Measurements from ENCODE around the gene PRPF38B. TPM values are rescaled to one million over a fixed set of nuclear protein-coding genes. Genes with fewer than 3 reads are reported as not detected.
A peak's percentile ranks its signal among the peaks of the same experiment; 100 is the strongest.

The PRPF38B gene
- total and polyA plus RNA-seq, 9 of the 15 experiments (the other 6 are each of a cell fraction or from before 2014, with no cell fraction given): 25.3 to 85.5 (median 66.4) TPM

DNA sequence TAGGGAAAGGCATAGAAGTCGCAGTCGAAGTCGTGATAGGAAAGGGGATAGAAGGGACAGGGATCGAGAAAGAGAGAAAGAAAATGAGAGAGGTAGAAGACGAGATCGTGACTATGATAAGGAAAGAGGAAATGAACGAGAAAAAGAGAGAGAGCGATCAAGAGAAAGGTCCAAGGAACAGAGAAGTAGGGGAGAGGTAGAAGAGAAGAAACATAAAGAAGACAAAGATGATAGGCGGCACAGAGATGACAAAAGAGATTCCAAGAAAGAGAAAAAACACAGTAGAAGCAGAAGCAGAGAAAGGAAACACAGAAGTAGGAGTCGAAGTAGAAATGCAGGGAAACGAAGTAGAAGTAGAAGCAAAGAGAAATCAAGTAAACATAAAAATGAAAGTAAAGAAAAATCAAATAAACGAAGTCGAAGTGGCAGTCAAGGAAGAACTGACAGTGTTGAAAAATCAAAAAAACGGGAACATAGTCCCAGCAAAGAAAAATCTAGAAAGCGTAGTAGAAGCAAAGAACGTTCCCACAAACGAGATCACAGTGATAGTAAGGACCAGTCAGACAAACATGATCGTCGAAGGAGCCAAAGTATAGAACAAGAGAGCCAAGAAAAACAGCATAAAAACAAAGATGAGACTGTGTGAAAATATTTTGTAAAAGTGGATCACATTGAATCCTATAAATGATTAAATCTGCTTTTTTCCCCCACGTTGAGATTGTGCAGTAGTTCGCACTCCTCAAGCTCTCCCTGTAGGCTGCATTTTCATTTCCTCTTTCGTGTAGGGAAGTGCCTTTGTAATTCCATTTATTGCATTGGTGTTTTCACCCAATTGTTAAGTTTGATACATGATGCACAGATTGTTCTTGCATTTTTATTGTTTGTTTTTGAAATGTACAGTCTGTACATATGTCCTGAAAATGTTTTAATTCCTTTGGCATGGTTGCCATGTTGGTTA lies 7.5 kb downstream of the PRPF38B start (continued):
- TF ChIP-seq, protein P1, sequence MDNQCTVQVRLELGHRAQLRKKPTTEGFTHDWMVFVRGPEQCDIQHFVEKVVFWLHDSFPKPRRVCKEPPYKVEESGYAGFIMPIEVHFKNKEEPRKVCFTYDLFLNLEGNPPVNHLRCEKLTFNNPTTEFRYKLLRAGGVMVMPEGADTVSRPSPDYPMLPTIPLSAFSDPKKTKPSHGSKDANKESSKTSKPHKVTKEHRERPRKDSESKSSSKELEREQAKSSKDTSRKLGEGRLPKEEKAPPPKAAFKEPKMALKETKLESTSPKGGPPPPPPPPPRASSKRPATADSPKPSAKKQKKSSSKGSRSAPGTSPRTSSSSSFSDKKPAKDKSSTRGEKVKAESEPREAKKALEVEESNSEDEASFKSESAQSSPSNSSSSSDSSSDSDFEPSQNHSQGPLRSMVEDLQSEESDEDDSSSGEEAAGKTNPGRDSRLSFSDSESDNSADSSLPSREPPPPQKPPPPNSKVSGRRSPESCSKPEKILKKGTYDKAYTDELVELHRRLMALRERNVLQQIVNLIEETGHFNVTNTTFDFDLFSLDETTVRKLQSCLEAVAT (IDR thresholded peaks at IDR 0.05): peak; percentile 57 to 70; a peak in 2 of 4 replicates
- no peak for TF ChIP-seq CBX3 (IDR thresholded peaks at IDR 0.05; ENCODE audit: borderline replicate concordance in 1 of 2, low read length in 2 of 2)
- TF ChIP-seq, protein P2, sequence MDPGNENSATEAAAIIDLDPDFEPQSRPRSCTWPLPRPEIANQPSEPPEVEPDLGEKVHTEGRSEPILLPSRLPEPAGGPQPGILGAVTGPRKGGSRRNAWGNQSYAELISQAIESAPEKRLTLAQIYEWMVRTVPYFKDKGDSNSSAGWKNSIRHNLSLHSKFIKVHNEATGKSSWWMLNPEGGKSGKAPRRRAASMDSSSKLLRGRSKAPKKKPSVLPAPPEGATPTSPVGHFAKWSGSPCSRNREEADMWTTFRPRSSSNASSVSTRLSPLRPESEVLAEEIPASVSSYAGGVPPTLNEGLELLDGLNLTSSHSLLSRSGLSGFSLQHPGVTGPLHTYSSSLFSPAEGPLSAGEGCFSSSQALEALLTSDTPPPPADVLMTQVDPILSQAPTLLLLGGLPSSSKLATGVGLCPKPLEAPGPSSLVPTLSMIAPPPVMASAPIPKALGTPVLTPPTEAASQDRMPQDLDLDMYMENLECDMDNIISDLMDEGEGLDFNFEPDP (CRISPR knock-in tag; IDR thresholded peaks at IDR 0.05): no peak
- TF ChIP-seq ARID1B (IDR thresholded peaks at IDR 0.05): 0 out of 2 replicates have a peak, but pooled peaks have one; percentile 13
- no peak for TF ChIP-seq SMAD3 (CRISPR knock-in tag; conservative IDR thresholded peaks at IDR 0.05)
- TF ChIP-seq SREBF2 (CRISPR knock-in tag; IDR thresholded peaks at IDR 0.05): no peak
- TF ChIP-seq C11orf30 (IDR thresholded peaks at IDR 0.05; ENCODE audit: low read depth): no peak
- TF ChIP-seq, protein P3, sequence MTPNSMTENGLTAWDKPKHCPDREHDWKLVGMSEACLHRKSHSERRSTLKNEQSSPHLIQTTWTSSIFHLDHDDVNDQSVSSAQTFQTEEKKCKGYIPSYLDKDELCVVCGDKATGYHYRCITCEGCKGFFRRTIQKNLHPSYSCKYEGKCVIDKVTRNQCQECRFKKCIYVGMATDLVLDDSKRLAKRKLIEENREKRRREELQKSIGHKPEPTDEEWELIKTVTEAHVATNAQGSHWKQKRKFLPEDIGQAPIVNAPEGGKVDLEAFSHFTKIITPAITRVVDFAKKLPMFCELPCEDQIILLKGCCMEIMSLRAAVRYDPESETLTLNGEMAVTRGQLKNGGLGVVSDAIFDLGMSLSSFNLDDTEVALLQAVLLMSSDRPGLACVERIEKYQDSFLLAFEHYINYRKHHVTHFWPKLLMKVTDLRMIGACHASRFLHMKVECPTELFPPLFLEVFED (CRISPR knock-in tag; conservative IDR thresholded peaks at IDR 0.05): peak; percentile 88; the same call in 1 of the 2 replicates
- no peak for TF ChIP-seq TCF3 (CRISPR knock-in tag; IDR thresholded peaks at IDR 0.05)
- TF ChIP-seq, protein P4, sequence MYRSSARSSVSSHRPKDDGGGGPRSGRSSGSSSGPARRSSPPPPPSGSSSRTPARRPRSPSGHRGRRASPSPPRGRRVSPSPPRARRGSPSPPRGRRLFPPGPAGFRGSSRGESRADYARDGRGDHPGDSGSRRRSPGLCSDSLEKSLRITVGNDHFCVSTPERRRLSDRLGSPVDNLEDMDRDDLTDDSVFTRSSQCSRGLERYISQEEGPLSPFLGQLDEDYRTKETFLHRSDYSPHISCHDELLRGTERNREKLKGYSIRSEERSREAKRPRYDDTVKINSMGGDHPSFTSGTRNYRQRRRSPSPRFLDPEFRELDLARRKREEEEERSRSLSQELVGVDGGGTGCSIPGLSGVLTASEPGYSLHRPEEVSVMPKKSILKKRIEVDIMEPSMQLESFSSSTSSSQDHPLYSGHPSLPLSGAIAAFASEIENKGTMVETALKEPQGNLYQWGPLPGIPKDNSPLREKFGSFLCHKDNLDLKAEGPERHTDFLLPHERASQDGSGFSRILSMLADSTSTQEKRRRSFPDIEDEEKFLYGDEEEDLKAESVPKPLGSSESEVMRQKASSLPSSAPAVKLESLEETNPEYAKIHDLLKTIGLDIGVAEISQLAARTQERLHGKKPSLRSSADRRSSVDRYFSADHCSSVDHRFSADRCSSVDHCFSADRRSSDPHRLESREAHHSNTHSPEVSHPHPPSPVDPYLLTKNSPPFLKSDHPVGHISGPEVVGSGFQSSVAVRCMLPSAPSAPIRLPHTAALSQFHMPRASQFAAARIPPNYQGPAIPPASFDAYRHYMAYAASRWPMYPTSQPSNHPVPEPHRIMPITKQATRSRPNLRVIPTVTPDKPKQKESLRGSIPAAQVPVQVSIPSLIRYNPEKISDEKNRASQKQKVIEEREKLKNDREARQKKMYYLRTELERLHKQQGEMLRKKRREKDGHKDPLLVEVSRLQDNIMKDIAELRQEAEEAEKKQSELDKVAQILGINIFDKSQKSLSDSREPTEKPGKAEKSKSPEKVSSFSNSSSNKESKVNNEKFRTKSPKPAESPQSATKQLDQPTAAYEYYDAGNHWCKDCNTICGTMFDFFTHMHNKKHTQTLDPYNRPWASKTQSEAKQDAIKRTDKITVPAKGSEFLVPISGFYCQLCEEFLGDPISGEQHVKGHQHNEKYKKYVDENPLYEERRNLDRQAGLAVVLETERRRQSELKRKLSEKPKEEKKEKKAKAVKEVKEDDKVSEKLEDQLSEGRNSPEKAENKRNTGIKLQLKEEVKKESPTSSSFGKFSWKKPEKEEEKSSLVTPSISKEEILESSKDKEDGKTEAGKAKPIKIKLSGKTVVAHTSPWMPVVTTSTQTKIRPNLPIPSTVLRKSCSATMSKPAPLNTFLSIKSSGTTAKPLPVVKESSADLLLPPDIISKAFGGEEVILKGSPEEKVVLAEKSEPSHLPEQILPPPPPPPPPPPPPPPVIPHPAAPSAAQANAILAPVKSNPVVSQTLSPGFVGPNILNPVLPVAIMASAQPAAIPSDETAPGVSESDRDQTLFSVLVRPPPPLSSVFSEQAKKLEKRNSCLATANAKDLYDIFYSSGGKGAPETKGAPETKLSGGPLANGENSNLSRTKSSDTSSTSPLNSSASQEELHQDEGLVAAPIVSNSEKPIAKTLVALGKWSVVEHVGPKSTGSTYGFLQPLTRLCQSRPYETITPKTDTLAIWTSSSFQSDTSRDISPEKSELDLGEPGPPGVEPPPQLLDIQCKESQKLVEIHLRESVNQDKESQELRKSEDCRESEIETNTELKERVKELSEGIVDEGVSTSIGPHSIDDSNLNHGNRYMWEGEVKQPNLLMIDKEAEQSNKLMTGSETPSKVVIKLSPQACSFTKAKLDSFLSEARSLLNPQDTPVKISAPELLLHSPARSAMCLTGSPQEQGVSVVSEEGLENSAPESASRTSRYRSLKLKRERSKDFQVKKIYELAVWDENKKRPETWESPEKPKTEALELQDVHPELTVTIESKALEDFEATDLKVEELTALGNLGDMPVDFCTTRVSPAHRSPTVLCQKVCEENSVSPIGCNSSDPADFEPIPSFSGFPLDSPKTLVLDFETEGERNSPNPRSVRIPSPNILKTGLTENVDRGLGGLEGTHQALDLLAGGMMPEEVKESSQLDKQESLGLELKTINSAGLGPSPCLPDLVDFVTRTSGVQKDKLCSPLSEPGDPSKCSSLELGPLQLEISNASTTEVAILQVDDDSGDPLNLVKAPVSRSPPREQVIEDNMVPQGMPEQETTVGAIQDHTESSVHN (IDR thresholded peaks at IDR 0.05; ENCODE audit: borderline replicate concordance in 1 of 2, low read depth in 1 of 2): no peak
- no peak for TF ChIP-seq MTF1 (CRISPR knock-in tag; IDR thresholded peaks at IDR 0.05; ENCODE audit: borderline replicate concordance)
- TF ChIP-seq ZNF24 (IDR thresholded peaks at IDR 0.05): no peak
- TF ChIP-seq RBM34 (IDR thresholded peaks at IDR 0.05; ENCODE audit: borderline replicate concordance, insufficient read depth, low read length): no peak

Measured in K562 (cell line).